Measurements from ENCODE around the gene PHF24. TPM values are rescaled to one million over a fixed set of nuclear protein-coding genes. Genes with fewer than 3 reads are reported as not detected.
"Not testable (repeated sequence)": the region's sequence is repeated elsewhere in the genome, so short reads cannot be mapped to it uniquely, and the experiment has no call there.

Gene PHF24
- total RNA-seq (2014; rRNA removed; shearing (Covaris generic); ENCODE audit: low replicate concordance) = not detected in 2 replicates

DNA sequence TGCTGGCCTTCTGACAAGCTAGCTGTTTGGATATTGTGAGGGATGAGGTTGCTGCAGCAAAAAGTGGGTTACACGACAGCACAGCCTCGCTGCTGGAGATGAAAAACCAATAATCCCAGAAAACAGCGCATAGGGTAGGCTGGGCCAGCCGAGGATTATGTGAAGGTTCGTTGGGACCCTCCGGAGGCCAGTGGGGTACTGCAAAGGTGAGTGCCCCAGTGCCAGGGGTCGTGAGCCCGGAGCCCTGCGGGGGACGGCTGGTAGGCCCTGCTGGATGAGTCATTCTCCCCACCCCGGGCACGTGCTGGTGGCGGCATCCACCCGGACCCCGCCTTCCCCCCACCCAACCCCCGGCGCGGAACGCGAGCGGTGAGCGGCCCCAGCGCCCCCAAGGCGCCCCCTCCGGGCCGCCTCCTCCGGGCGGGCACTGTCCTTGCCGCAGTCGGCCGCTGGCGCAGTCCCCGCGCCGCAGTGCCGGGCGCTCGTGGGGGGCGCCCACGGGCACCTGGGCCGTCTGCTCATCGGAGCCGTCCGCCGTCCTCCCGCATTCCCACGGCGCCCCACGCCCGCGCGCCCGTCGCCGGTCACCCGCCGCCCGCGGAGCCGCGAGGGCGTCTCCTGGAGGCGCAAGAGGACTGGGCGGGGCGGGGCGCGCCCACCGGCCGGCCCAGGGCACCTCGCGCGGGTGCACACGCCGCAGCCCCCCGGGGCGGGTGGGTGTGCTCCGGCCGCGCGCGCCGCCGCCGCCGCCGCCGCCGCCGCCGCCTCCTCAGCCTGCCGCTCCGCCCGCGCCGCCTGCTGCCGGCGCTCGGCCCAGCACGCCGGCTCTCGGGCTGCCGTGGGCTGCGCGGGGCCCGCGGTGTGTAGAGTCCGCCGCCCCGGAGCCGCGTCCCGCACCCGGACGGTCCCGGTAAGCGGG lies at the start of gene PHF24:
Gene PHF24, plus strand, starts transcription at position 794 of the 919 bp plus-strand sequence. CDS start 13,014 bp downstream, outside the sequence.
- no peaks in the 10 kb centered on the region for H3K36me3 ChIP-seq (ENCODE audit: insufficient read depth, low read length)
- H3K27me3 ChIP-seq (ENCODE audit: low read length) = no peaks in the 10 kb centered on the region
- no peak for DNase-seq
- peaks cover 3% of the 10 kb centered on the region for H3K4me1 ChIP-seq (ENCODE audit: low read length)
- H2AFZ ChIP-seq (ENCODE audit: low read length) = no peak within 1 kb of the TSS
- peak within 1 kb of the TSS; percentile 51 for H3K4me2 ChIP-seq (ENCODE audit: low read depth, low read length, poor library complexity, severe bottlenecking)
- peak within 1 kb of the TSS; percentile 50; the same call in 1 of the 2 replicates for H3K4me3 ChIP-seq (ENCODE audit: low read length)
- no peaks in the 10 kb centered on the region for H3K9me3 ChIP-seq (ENCODE audit: low read length)
- no peak within 1 kb of the TSS for H3K27ac ChIP-seq (ENCODE audit: low read length)
- H3K9me2 ChIP-seq (replicated peaks; ENCODE audit: insufficient read depth, low read length) = no peaks in the 10 kb centered on the region
- H3K9ac ChIP-seq (ENCODE audit: low read length) = peak within 1 kb of the TSS; percentile 13; the same call in 1 of the 2 replicates
- H4K20me1 ChIP-seq (ENCODE audit: insufficient read depth, low read depth, low read length) = no peaks in the 10 kb centered on the region
- H3K79me2 ChIP-seq (ENCODE audit: low read length) = no peaks in the 10 kb centered on the region

DNA sequence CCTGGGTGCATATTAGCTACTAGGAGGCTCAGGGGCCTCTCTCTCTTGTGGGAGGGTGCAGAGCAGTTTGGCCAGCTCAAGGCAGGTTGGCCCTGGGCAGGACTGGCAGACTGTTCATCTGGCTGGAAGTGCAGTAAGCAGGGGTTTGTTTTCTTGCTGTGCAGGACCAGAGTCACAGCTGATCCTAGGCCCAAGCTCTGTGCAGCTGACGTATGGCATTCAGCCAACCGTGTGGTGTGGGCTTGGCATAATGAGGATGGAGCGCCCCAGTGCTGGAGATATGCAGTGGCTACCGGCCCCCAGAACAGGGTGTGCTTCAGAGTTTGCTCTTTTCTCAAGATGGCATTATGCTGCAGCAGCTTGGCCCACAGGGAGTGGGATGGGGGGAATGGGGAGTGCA lies 31.0 kb upstream of the PHF24 start:
- H3K4me3 ChIP-seq (ENCODE audit: low read length) = no peak overlapping the region
- H2AFZ ChIP-seq (ENCODE audit: low read length) = no peak overlapping the region
- H3K9me2 ChIP-seq (replicated peaks; ENCODE audit: insufficient read depth, low read length) = no peaks in the 10 kb centered on the region
- H3K79me2 ChIP-seq (ENCODE audit: low read length) = no peaks in the 10 kb centered on the region
- H3K36me3 ChIP-seq (ENCODE audit: insufficient read depth, low read length) = no peaks in the 10 kb centered on the region
- H3K27ac ChIP-seq (ENCODE audit: low read length) = no peak overlapping the region
- no peaks in the 10 kb centered on the region for H3K27me3 ChIP-seq (ENCODE audit: low read length)
- H3K4me1 ChIP-seq (ENCODE audit: low read length) = peaks cover 6% of the 10 kb centered on the region
- no peak for DNase-seq
- H3K9ac ChIP-seq (ENCODE audit: low read length) = no peak overlapping the region
- no peaks in the 10 kb centered on the region for H4K20me1 ChIP-seq (ENCODE audit: insufficient read depth, low read depth, low read length)
- no peak overlapping the region for H3K4me2 ChIP-seq (ENCODE audit: low read depth, low read length, poor library complexity, severe bottlenecking)
- peaks cover 11% of the 10 kb centered on the region; the same call in 1 of the 2 replicates for H3K9me3 ChIP-seq (ENCODE audit: low read length)

DNA sequence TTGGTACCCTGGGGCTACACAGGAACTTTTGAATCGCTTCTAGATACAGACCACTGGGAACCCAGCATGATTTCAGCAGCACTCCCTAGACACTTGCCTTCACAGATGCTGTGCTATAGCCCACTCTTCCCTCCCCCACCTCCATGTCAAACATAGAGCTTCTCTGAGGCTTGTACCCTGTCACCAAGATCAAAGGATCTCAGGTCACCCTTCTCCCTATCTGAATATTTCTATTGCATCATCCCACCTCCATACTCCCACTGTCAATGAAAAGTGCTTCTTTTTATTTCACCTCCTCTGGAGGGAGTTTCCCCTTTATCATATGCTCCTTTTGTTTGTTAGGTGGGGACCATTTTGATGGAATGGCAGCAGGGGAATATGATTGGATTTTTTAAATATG lies 29.2 kb upstream of the PHF24 start:
- H3K27ac ChIP-seq (ENCODE audit: low read length) = no peak overlapping the region
- no peak overlapping the region for H3K4me3 ChIP-seq (ENCODE audit: low read length)
- H4K20me1 ChIP-seq (ENCODE audit: insufficient read depth, low read depth, low read length) = no peaks in the 10 kb centered on the region
- no peak overlapping the region for H3K4me2 ChIP-seq (ENCODE audit: low read depth, low read length, poor library complexity, severe bottlenecking)
- H3K27me3 ChIP-seq (ENCODE audit: low read length) = no peaks in the 10 kb centered on the region
- H3K9me2 ChIP-seq (replicated peaks; ENCODE audit: insufficient read depth, low read length) = no peaks in the 10 kb centered on the region
- H2AFZ ChIP-seq (ENCODE audit: low read length) = no peak overlapping the region
- no peaks in the 10 kb centered on the region for H3K36me3 ChIP-seq (ENCODE audit: insufficient read depth, low read length)
- H3K9ac ChIP-seq (ENCODE audit: low read length) = no peak overlapping the region
- H3K4me1 ChIP-seq (ENCODE audit: low read length) = peaks cover 6% of the 10 kb centered on the region
- DNase-seq = no peak
- H3K79me2 ChIP-seq (ENCODE audit: low read length) = no peaks in the 10 kb centered on the region
- peaks cover 11% of the 10 kb centered on the region; the same call in 1 of the 2 replicates for H3K9me3 ChIP-seq (ENCODE audit: low read length)

DNA sequence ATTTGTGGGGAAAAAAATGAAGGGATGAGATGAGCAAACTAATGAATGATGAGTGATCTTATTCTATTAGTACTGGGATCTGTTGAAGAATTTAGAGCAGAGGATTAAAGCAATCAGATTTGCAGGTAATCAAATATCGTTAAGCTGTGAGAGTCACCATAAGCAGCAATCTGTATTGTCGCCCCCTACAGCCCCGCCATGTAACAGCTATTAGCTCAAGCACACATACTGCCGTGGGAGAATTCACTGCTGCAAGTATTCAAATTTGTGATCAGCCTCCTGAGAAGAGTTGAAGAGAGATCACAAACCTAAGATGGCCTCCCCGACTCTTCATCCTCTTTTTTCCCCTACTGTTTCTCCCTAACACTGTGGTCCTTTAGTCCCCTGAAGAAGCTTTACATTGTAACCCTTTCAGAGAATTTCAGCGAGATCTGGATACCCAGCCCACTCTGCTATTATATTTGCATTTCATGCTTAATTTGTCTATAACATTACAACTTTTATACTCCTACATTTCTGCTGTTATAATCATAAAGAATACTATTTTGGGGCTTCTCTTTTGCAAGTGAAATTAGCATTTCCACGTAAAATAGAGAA lies 28.5 kb upstream of the PHF24 start:
- no peaks in the 10 kb centered on the region for H3K36me3 ChIP-seq (ENCODE audit: insufficient read depth, low read length)
- peak; percentile 83 for DNase-seq
- no peak overlapping the region for H3K4me3 ChIP-seq (ENCODE audit: low read length)
- no peaks in the 10 kb centered on the region for H3K27me3 ChIP-seq (ENCODE audit: low read length)
- no peaks in the 10 kb centered on the region for H4K20me1 ChIP-seq (ENCODE audit: insufficient read depth, low read depth, low read length)
- H2AFZ ChIP-seq (ENCODE audit: low read length) = peak overlapping the region; percentile 64
- H3K9ac ChIP-seq (ENCODE audit: low read length) = no peak overlapping the region
- H3K4me1 ChIP-seq (ENCODE audit: low read length) = peaks cover 6% of the 10 kb centered on the region
- no peaks in the 10 kb centered on the region for H3K9me2 ChIP-seq (replicated peaks; ENCODE audit: insufficient read depth, low read length)
- no peaks in the 10 kb centered on the region for H3K79me2 ChIP-seq (ENCODE audit: low read length)
- H3K4me2 ChIP-seq (ENCODE audit: low read depth, low read length, poor library complexity, severe bottlenecking) = peak overlapping the region; percentile 34
- peaks cover 11% of the 10 kb centered on the region; the same call in 1 of the 2 replicates for H3K9me3 ChIP-seq (ENCODE audit: low read length)
- H3K27ac ChIP-seq (ENCODE audit: low read length) = no peak overlapping the region

DNA sequence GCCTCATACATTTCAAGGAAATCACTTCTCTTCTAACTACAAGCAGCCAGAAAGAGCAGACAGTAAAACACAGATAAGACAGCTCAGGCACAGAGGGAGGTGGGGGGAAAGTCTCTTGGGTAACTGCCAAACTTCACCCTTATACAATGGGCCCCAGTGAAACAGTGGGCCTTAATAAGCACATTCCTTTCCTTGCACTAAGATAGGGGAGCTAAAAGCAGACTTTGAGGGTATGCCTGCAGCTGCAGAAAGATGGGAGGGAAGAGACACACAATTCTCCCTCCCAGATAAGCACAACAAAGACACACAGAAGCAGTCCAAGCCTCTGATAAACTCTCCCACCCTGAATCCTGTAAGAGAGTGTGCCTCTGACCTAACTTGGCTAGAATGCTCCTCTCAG lies 18.1 kb upstream of the PHF24 start:
- H3K79me2 ChIP-seq (ENCODE audit: low read length); DNase-seq: not testable (repeated sequence)

DNA sequence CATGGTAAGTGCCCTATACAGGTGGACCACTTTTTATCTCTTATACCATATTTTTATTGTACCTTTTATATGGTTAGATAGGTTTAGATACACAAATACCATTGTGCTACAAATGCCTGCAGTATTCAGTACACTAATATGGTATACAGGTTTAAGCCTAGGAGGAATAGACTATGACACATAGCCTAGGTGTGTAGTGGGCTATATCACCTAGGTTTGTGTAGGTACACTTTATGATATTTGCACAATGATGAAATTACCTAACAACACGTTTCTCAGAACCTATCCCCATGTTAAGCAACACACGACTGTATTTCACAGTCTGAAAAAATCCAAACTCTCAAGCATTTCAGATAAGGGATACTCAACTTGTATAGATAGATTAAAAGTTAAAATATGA lies 9.6 kb upstream of the PHF24 start:
- Histone ChIP-seq H3K36me3 (ENCODE audit: insufficient read depth, low read length) (no peaks in the 10 kb centered on the region), H3K9me2 (replicated peaks; ENCODE audit: insufficient read depth, low read length) (no peaks in the 10 kb centered on the region), H3K4me3 (ENCODE audit: low read length) (no peak overlapping the region), H3K9me3 (ENCODE audit: low read length) (no peaks in the 10 kb centered on the region), H4K20me1 (ENCODE audit: insufficient read depth, low read depth, low read length) (no peaks in the 10 kb centered on the region), H3K27me3 (ENCODE audit: low read length) (no peaks in the 10 kb centered on the region), H3K79me2 (ENCODE audit: low read length) (no peaks in the 10 kb centered on the region), H3K4me2 (ENCODE audit: low read depth, low read length, poor library complexity, severe bottlenecking) (no peak overlapping the region), H3K4me1 (ENCODE audit: low read length) (no peaks in the 10 kb centered on the region), H3K9ac (ENCODE audit: low read length) (no peak overlapping the region), H3K27ac (ENCODE audit: low read length) (no peak overlapping the region), H2AFZ (ENCODE audit: low read length) (no peak overlapping the region)
- peak; percentile 4 for DNase-seq

More for the DNA sequence above, 18.1 kb upstream of the PHF24 start:
- not testable (repeated sequence) for H3K4me3 ChIP-seq (ENCODE audit: low read length); H3K27me3 ChIP-seq (ENCODE audit: low read length); H2AFZ ChIP-seq (ENCODE audit: low read length); H3K9me2 ChIP-seq (replicated peaks; ENCODE audit: insufficient read depth, low read length); H3K4me1 ChIP-seq (ENCODE audit: low read length); H3K9me3 ChIP-seq (ENCODE audit: low read length); H3K4me2 ChIP-seq (ENCODE audit: low read depth, low read length, poor library complexity, severe bottlenecking); H3K9ac ChIP-seq (ENCODE audit: low read length); H4K20me1 ChIP-seq (ENCODE audit: insufficient read depth, low read depth, low read length); H3K36me3 ChIP-seq (ENCODE audit: insufficient read depth, low read length); H3K27ac ChIP-seq (ENCODE audit: low read length)

DNA sequence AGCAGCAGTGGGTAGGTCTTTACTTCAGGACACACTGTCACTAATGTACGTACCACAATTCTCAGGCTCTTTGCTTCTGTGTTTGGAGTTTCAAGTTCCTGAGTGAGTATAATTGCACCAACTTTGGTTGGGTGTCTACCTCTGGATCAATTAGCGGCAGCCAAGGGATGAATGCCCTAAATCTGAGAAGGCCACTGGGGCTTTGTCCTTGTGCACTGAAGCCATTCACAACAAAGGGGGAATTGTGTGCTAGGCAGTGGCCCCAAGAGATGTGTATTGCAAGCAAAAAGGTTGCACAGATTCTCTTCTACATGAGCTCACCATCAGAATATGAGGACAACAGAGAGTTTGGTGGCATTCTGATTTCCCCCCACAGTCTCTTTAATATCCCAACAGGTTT lies 3.9 kb upstream of the PHF24 start:
- DNase-seq = no peak

DNA sequence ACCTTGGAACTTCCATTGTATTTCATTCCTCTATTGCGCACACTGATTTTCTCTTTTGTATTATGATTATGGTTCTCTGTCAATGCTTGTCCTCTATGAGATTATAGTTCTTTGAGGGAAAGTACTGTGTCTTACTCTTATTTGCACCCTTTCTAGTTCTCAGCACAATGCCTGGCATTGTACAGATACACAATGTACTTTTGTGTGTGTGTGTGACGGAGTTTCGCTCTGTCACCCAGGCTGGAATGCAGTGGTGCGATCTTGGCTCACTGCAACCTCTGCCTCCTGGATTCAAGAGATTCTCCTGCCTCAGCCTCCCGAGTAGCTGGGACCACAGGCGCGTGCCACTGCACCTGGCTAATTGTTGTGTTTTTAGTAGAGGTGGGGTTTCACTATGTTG lies 2.0 kb upstream of the PHF24 start:
- DNase-seq; H3K36me3 ChIP-seq (ENCODE audit: insufficient read depth, low read length): not testable (repeated sequence)

More for the DNA sequence above, 3.9 kb upstream of the PHF24 start:
- H3K4me3 ChIP-seq (ENCODE audit: low read length) = no peak overlapping the region
- H3K9me3 ChIP-seq (ENCODE audit: low read length) = no peaks in the 10 kb centered on the region
- no peaks in the 10 kb centered on the region for H4K20me1 ChIP-seq (ENCODE audit: insufficient read depth, low read depth, low read length)
- peaks cover 3% of the 10 kb centered on the region for H3K4me1 ChIP-seq (ENCODE audit: low read length)
- H3K36me3 ChIP-seq (ENCODE audit: insufficient read depth, low read length) = no peaks in the 10 kb centered on the region
- H3K9ac ChIP-seq (ENCODE audit: low read length) = no peak overlapping the region
- no peak overlapping the region for H2AFZ ChIP-seq (ENCODE audit: low read length)
- H3K27me3 ChIP-seq (ENCODE audit: low read length) = no peaks in the 10 kb centered on the region
- no peaks in the 10 kb centered on the region for H3K79me2 ChIP-seq (ENCODE audit: low read length)
- no peak overlapping the region for H3K27ac ChIP-seq (ENCODE audit: low read length)
- H3K4me2 ChIP-seq (ENCODE audit: low read depth, low read length, poor library complexity, severe bottlenecking) = no peak overlapping the region
- no peaks in the 10 kb centered on the region for H3K9me2 ChIP-seq (replicated peaks; ENCODE audit: insufficient read depth, low read length)

More for the DNA sequence above, 2.0 kb upstream of the PHF24 start:
- H3K27me3 ChIP-seq (ENCODE audit: low read length); H3K4me2 ChIP-seq (ENCODE audit: low read depth, low read length, poor library complexity, severe bottlenecking); H3K27ac ChIP-seq (ENCODE audit: low read length); H3K9ac ChIP-seq (ENCODE audit: low read length); H3K79me2 ChIP-seq (ENCODE audit: low read length); H2AFZ ChIP-seq (ENCODE audit: low read length); H4K20me1 ChIP-seq (ENCODE audit: insufficient read depth, low read depth, low read length); H3K4me3 ChIP-seq (ENCODE audit: low read length); H3K4me1 ChIP-seq (ENCODE audit: low read length); H3K9me2 ChIP-seq (replicated peaks; ENCODE audit: insufficient read depth, low read length); H3K9me3 ChIP-seq (ENCODE audit: low read length): not testable (repeated sequence)

All from Karpas-422 (cell line).